Transverse colon (tissue), 4 donors: ENCODE results near the gene NPFF. TPM values are rescaled to one million over a fixed set of nuclear protein-coding genes. Genes with fewer than 3 reads are reported as not detected.
A peak's percentile ranks its signal among the peaks of the same experiment; 100 is the strongest.

Source experiments
- DNase-seq: peaks from one replicate; pipeline ENCODE4 v3.0.0-alpha.2; 2019
- H3K27ac ChIP-seq, 4 donors: fragments of 200-600 bp; sonication (generic); 2 replicates each; pipeline ENCODE4 v1.5.1; 2016 to 2018; ENCODE audit warnings: inconsistent platforms in 4 of 4
- H3K27me3 ChIP-seq: fragments of 200-600 bp; sonication (generic); 2 replicates; pipeline ENCODE4 v1.5.1; 2017; ENCODE audit warnings: inconsistent platforms
- H3K36me3 ChIP-seq, 4 donors: fragments of 200-600 bp; sonication (generic); 2 replicates each; pipeline ENCODE4 v1.5.1; 2017 to 2019; ENCODE audit warnings: inconsistent platforms in 4 of 4
- H3K4me1 ChIP-seq, 4 donors: fragments of 200-600 bp; sonication (generic); 2 replicates each; pipeline ENCODE4 v1.5.1; 2017 to 2020; ENCODE audit warnings: inconsistent platforms in 4 of 4
- H3K4me3 ChIP-seq, 4 donors: fragments of 200-600 bp; sonication (generic); 1 replicate in 1 of 4; 2 replicates in 3 of 4; pipeline versions ENCODE4 v1.5.1 to v1.6.1; 2017 to 2019; ENCODE audit warnings: inconsistent platforms in 4 of 4
- H3K9me3 ChIP-seq, 2 donors: fragments of 200-600 bp; sonication (generic); 2 replicates each; pipeline ENCODE4 v1.5.1; 2017 to 2019; ENCODE audit warnings: inconsistent platforms in 2 of 2
- EP300 ChIP-seq: sonication (generic); formaldehyde crosslinking; IDR thresholded peaks from one replicate; pipeline ENCODE4 v1.6.1; 2017; ENCODE audit warnings: antibody characterized with exemption, low read depth
- POLR2A ChIP-seq: fragments of 450-650 bp; IDR thresholded peaks from one replicate; pipeline ENCODE4 v1.6.1; 2016; ENCODE audit warnings: antibody characterized with exemption, mild to moderate bottlenecking, moderate library complexity
- POLR2AphosphoS5 ChIP-seq, 3 donors: sonication (generic); formaldehyde crosslinking; IDR thresholded peaks; one replicate each; pipeline ENCODE4 v1.6.1; 2016; ENCODE audit warnings: antibody characterized with exemption in 3 of 3
- WGBS, 2 donors: methylation state at CpG; one replicate each; pipeline ENCODE4 v1.1.5; 2018; ENCODE audit warnings: low coverage in 1 of 2; 5-methylcytosine and 5-hydroxymethylcytosine counted together
- in situ Hi-C, 4 donors: fragments of 200-750 bp; cut with MboI; loops; one replicate each; pipeline versions ENCODE4 v1.15.0 to v1.15.1; 2017; ENCODE audit warnings: low sequenced_read_pairs in 3 of 4, low pct_ligation_motif_present in 1 of 4, low pct_unique_long_range_greater_than_20kb in 1 of 4
- intact Hi-C: fragments of 100-400 bp; cut with DNase I; formaldehyde crosslinking; loops from one replicate; pipeline ENCODE4 v1.15.1; 2023; ENCODE audit warnings: low total_unique reads
- total RNA-seq, 4 donors: library from RNA; depleted of rRNA; stranded (reverse); fragments of >200 nt; gene quantifications; one replicate each; pipeline ENCODE4 v1.1.0, GENCODE V29; 2016
- TF ChIP-seq, protein P1 (sequence below), 5 experiments: fragments of 200-600 bp in 3 of 5; fragments of 450-650 bp in 2 of 5; sonication (generic) in 3 of 5; IDR thresholded peaks; 1 replicate in 2 of 5; 2 replicates in 3 of 5; pipeline ENCODE4 v1.5.1; 2016 to 2017; ENCODE audit warnings: antibody characterized with exemption in 5 of 5, inconsistent platforms in 3 of 5, mild to moderate bottlenecking in 2 of 5, moderate library complexity in 1 of 5

The NPFF gene
- total RNA-seq, 4 donors from 2014 or later: not detected

- H3K36me3 ChIP-seq: peaks cover 0 to 38% (median 9%) of the 10 kb centered on the region in 4 donors
- peaks cover 0 to 9% (median 0%) of the 10 kb centered on the region in 4 donors for H3K4me1 ChIP-seq
- no peaks in the 10 kb centered on the region for H3K27me3 ChIP-seq
- H3K9me3 ChIP-seq: no peaks in the 10 kb centered on the region
- WGBS, 2 donors: 76% methylated on average over 9 of the region's 9 CpGs; no CpG with 5 or more reads in 1 of the 2 donors
- H3K27ac ChIP-seq: no peak overlapping the region
- intact Hi-C loops: loop anchor here (10.0 kb wide), 1 partner anchor 635 kb away; no protein-coding TSS in a partner anchor
- H3K4me3 ChIP-seq: no peak overlapping the region
- TF ChIP-seq EP300 (no peak), POLR2A (no peak), POLR2AphosphoS5 (IDR thresholded peaks at IDR 0.05) (no peak)
- TF ChIP-seq, protein P1, sequence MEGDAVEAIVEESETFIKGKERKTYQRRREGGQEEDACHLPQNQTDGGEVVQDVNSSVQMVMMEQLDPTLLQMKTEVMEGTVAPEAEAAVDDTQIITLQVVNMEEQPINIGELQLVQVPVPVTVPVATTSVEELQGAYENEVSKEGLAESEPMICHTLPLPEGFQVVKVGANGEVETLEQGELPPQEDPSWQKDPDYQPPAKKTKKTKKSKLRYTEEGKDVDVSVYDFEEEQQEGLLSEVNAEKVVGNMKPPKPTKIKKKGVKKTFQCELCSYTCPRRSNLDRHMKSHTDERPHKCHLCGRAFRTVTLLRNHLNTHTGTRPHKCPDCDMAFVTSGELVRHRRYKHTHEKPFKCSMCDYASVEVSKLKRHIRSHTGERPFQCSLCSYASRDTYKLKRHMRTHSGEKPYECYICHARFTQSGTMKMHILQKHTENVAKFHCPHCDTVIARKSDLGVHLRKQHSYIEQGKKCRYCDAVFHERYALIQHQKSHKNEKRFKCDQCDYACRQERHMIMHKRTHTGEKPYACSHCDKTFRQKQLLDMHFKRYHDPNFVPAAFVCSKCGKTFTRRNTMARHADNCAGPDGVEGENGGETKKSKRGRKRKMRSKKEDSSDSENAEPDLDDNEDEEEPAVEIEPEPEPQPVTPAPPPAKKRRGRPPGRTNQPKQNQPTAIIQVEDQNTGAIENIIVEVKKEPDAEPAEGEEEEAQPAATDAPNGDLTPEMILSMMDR (IDR thresholded peaks at IDR 0.05): no peak
- in situ Hi-C loops: no loop called here
- DNase-seq: no peak
Measured at GRCh38 chr12:53510181-53510812, 3.0 kb upstream of the NPFF start.

DNA sequence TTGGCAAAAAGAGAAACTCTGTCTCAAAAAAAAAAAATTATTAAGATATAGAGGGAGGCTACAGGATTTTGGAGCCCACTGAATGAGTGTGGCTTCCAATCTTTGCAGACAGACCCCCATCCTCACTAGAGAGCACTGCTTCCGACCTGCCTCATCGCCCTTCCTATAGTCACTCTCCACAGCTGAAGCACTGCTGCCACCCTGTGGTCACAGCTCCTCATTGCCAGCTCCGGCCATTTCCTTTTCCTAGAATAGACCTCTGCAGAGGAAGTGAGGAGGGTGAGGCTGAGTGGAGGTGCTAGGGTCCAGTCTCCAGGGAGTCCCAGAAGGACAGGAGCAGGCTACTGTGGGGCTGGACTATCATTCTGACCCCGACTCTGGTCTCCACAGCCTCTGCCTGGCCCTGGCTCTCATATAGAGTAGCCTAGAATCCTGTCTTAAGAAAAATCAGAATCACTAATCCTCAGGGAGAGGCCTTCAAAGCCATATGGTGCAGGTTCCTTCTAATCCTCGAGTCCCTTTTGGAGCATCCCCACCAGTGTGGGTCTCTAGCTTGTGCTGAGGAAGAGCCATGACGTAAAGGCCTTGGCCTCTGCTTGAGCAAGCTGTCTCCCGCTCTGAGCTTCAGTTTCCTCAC lies 1.4 kb upstream of the NPFF start:
- Histone ChIP-seq H3K9me3 (no peaks in the 10 kb centered on the region), H3K4me3 (no peak overlapping the region), H3K4me1 (peaks cover 0 to 9% (median 0%) of the 10 kb centered on the region in 4 donors), H3K36me3 (peaks cover 0 to 22% (median under 1%) of the 10 kb centered on the region in 4 donors), H3K27me3 (no peaks in the 10 kb centered on the region), H3K27ac (peak overlapping the region; percentile 22 to 60 (median 39))
- intact Hi-C loops: loop anchor here (2.0 to 10.0 kb wide), 2 partner anchors 20 to 164 kb away; no protein-coding TSS in a partner anchor
- in situ Hi-C loops: loop anchor here in 1 of 4 donors (10.0 kb wide), 1 partner anchor 164 kb away; no protein-coding TSS in a partner anchor
- WGBS, 2 donors: 34 to 39% methylated on average over 6 to 7 of the region's 7 CpGs
- DNase-seq: peak; percentile 91
- TF ChIP-seq, protein P1 (IDR thresholded peaks at IDR 0.05): peak; percentile 87 to 96 (median 91)
- TF ChIP-seq POLR2A (no peak), POLR2AphosphoS5 (IDR thresholded peaks at IDR 0.05) (peak in 2 of 3 donors; percentile 22 to 31), EP300 (no peak)

DNA sequence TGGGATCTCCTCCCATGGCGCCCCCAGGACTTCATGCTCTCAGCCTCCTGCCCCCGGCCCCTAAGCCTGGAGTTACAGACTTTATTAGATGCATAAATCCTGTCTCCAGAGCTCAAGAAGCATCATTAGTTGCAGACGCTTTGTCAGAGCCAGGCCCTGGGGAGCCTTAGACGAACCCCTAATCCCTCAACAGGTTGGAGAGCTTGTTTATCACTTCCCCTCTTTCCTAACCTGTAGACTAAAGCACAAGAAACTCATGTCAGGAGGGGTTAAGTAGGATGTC lies 260 bp upstream of the NPFF start:
- intact Hi-C loops (loop anchor here (10.0 kb wide), 1 partner anchor 163 kb away; no protein-coding TSS in a partner anchor), in situ Hi-C loops (loop anchor here in 1 of 4 donors (10.0 kb wide), 1 partner anchor 163 kb away; no protein-coding TSS in a partner anchor)
- TF ChIP-seq, protein P1 (IDR thresholded peaks at IDR 0.05): no peak
- no peak for TF ChIP-seq POLR2A
- TF ChIP-seq EP300: no peak
- Histone ChIP-seq H3K4me1 (peaks cover 0 to 9% (median 0%) of the 10 kb centered on the region in 4 donors), H3K4me3 (no peak overlapping the region), H3K9me3 (no peaks in the 10 kb centered on the region), H3K36me3 (peaks cover 0 to 11% (median 0%) of the 10 kb centered on the region in 4 donors), H3K27me3 (no peaks in the 10 kb centered on the region), H3K27ac (no peak overlapping the region)
- no peak for DNase-seq
- WGBS, 2 donors: 86 to 100% methylated on average over 1 to 4 of the region's 4 CpGs

DNA sequence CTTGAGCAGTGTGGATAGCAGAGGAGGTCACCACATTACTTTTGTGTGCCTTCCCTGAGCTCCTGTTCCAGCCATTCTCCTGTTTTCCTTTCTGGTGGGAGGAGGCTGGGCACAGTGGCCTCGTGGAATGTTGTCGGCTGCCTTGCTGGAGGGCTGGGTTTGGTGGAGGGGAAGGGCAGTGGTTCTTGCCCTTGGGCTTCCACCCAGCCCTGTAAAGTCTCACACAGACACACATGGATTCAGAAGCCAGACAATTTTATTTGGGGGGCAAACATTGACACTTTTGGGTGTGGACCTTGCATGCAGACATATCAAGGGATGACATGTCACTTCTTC lies 866 bp downstream of the NPFF start:
- Histone ChIP-seq H3K27ac (no peak overlapping the region), H3K4me3 (no peak overlapping the region), H3K9me3 (no peaks in the 10 kb centered on the region), H3K36me3 (peaks cover 0 to under 1% (median 0%) of the 10 kb centered on the region in 4 donors), H3K4me1 (peaks cover 9 to 19% (median 10%) of the 10 kb centered on the region in 4 donors), H3K27me3 (no peaks in the 10 kb centered on the region)
- intact Hi-C loops (loop anchor here (10.0 kb wide), 1 partner anchor 162 kb away; no protein-coding TSS in a partner anchor), in situ Hi-C loops (loop anchor here in 1 of 4 donors (10.0 kb wide), 1 partner anchor 162 kb away; no protein-coding TSS in a partner anchor)
- WGBS, 2 donors: 70% methylated on average over 2 of the region's 2 CpGs; no CpG with 5 or more reads in 1 of the 2 donors
- DNase-seq: no peak
- TF ChIP-seq, protein P1 (IDR thresholded peaks at IDR 0.05): no peak
- TF ChIP-seq POLR2A (no peak), POLR2AphosphoS5 (IDR thresholded peaks at IDR 0.05) (no peak), EP300 (no peak)
